GM18502 (cell line): Measurements from ENCODE around the gene KIT.

Source experiments
- ATAC-seq: cut with Tn5 transposase; IDR thresholded peaks from one replicate; pipeline ENCODE4 v1.9.1; 2021; ENCODE audit warnings: mild to moderate bottlenecking; ENCODE audit not compliant: unreplicated experiment, poor library complexity

The KIT gene

GRCh38 chr4:54659749-54660535 lies 2.2 kb downstream of the KIT start:
- ATAC-seq, result no peak

- no peak for ATAC-seq
Observed at GRCh38 chr4:54660591-54660990, 2.8 kb downstream of the KIT start.

GRCh38 chr4:54661169-54661568 lies 3.4 kb downstream of the KIT start:
- ATAC-seq, result no peak

- no peak for ATAC-seq
Observed at GRCh38 chr4:54661686-54662085, 3.9 kb downstream of the KIT start.

- ATAC-seq, result no peak
Observed at GRCh38 chr4:54662123-54662522, 4.4 kb downstream of the KIT start.

- no peak for ATAC-seq
Observed at GRCh38 chr4:54662901-54663585, 5.3 kb downstream of the KIT start.

GRCh38 chr4:54664400-54664799 lies 6.6 kb downstream of the KIT start:
- no peak for ATAC-seq

- no peak for ATAC-seq
Observed at GRCh38 chr4:54668014-54668611, 10.4 kb downstream of the KIT start.

GRCh38 chr4:54669831-54670230 lies 12.1 kb downstream of the KIT start:
- no peak for ATAC-seq

GRCh38 chr4:54675721-54676461 lies 18.1 kb downstream of the KIT start:
- no peak for ATAC-seq

GRCh38 chr4:54676658-54677057 lies 18.9 kb downstream of the KIT start:
- no peak for ATAC-seq

- ATAC-seq, result no peak
Observed at GRCh38 chr4:54677416-54677815, 19.7 kb downstream of the KIT start.

GRCh38 chr4:54677853-54678650 lies 20.3 kb downstream of the KIT start:
- no peak for ATAC-seq

- ATAC-seq, result no peak
Observed at GRCh38 chr4:54678826-54679225, 21.1 kb downstream of the KIT start.

- ATAC-seq, result no peak
Observed at GRCh38 chr4:54679813-54680212, 22.1 kb downstream of the KIT start.

- peak; percentile 50 for ATAC-seq
Observed at GRCh38 chr4:54683616-54684346, 26.0 kb downstream of the KIT start.

GRCh38 chr4:54685810-54686209 lies 28.1 kb downstream of the KIT start:
- no peak for ATAC-seq

- peak; percentile 68 for ATAC-seq
Observed at GRCh38 chr4:54687887-54688841, 30.4 kb downstream of the KIT start.
